PC-3 (cell line): Measurements from ENCODE around the gene SERPINE1. TPM values are rescaled to one million over a fixed set of nuclear protein-coding genes. Genes with fewer than 3 reads are reported as not detected.

ENCODE experiments used
- ATAC-seq: fragments of 200-7000 bp; cut with Tn5 transposase; 2 replicates; pipeline ENCODE4 v1.9.1; 2020; ENCODE audit warnings: mild to moderate bottlenecking, moderate library complexity
- BruUV-seq: library from RNA; stranded (reverse); fragments of 400-500 nt; replicated peaks from 2 replicates; lab custom pipeline; 2021; lab: Mats Ljungman, UMichigan
- CTCF ChIA-PET: fragments of 300-600 bp; sonication (Branson Sonifier 250); formaldehyde crosslinking; loops from one replicate; lab custom pipeline; 2022; ENCODE audit warnings: antibody characterized with exemption; lab: Charles Lee
- POLR2A ChIA-PET: fragments of 300-600 bp; sonication (Branson Sonifier 250); formaldehyde crosslinking; loops from one replicate; lab custom pipeline; 2022; ENCODE audit warnings: antibody characterized with exemption; ENCODE audit not compliant: unreplicated experiment; lab: Charles Lee
- DNase-seq: peaks from one replicate; pipeline ENCODE4 v3.0.0-alpha.2; 2015
- H2AFZ ChIP-seq: fragments of 300-600 bp; sonication (generic); 2 replicates; pipeline ENCODE4 v1.6.0; 2016; ENCODE audit warnings: antibody characterized with exemption, low read length
- H3F3A ChIP-seq: fragments of 300-600 bp; sonication (generic); one replicate; pipeline ENCODE4 v1.6.0; 2017; ENCODE audit warnings: antibody characterized with exemption, low read length, control low read depth, mild to moderate bottlenecking; ENCODE audit not compliant: unreplicated experiment
- H3K27ac ChIP-seq: fragments of 300-600 bp; sonication (generic); 2 replicates; pipeline ENCODE4 v1.5.1; 2016; ENCODE audit warnings: mild to moderate bottlenecking, low read length
- H3K27me3 ChIP-seq: fragments of 300-600 bp; sonication (generic); 2 replicates; pipeline ENCODE4 v1.6.1; 2016; ENCODE audit warnings: low read length, mixed read lengths
- H3K36me3 ChIP-seq: fragments of 300-600 bp; sonication (generic); 2 replicates; pipeline ENCODE4 v1.6.1; 2016; ENCODE audit warnings: low read depth, mixed run types, low read length, mixed read lengths
- H3K4me1 ChIP-seq: fragments of 300-600 bp; sonication (generic); 2 replicates; pipeline ENCODE4 v1.5.1; 2016; ENCODE audit warnings: low read length; ENCODE audit not compliant: insufficient read depth
- H3K4me2 ChIP-seq: fragments of 300-600 bp; sonication (generic); 2 replicates; pipeline ENCODE4 v1.6.0; 2016; ENCODE audit warnings: low read length
- H3K4me3 ChIP-seq: fragments of 300-600 bp; sonication (generic); 2 replicates; pipeline ENCODE4 v1.5.1; 2016; ENCODE audit warnings: mild to moderate bottlenecking, low read length, mixed read lengths
- H3K79me2 ChIP-seq: fragments of 300-600 bp; sonication (generic); 2 replicates; pipeline ENCODE4 v1.6.1; 2017; ENCODE audit warnings: low read length, mixed read lengths
- H3K9ac ChIP-seq: fragments of 300-600 bp; sonication (generic); 2 replicates; pipeline ENCODE4 v1.6.0; 2016; ENCODE audit warnings: mild to moderate bottlenecking, low read length
- H3K9me2 ChIP-seq: fragments of 300-600 bp; sonication (generic); replicated peaks from 2 replicates; pipeline ENCODE4 v1.6.1; 2016; ENCODE audit warnings: mixed run types, low read length, mixed read lengths
- H3K9me3 ChIP-seq: fragments of 300-600 bp; sonication (generic); 2 replicates; pipeline ENCODE4 v1.6.1; 2016; ENCODE audit warnings: low read length, mixed read lengths
- H4K20me1 ChIP-seq: fragments of 300-600 bp; sonication (generic); 2 replicates; pipeline ENCODE4 v1.6.1; 2016; ENCODE audit warnings: low read length, mixed read lengths
- EZH2 ChIP-seq: fragments of 300-600 bp; sonication (generic); IDR thresholded peaks from one replicate; pipeline ENCODE4 v1.6.1; 2017; ENCODE audit warnings: antibody characterized with exemption, mild to moderate bottlenecking, low read length; ENCODE audit not compliant: unreplicated experiment
- EZH2phosphoT487 ChIP-seq: fragments of 300-600 bp; sonication (generic); IDR thresholded peaks from 2 replicates; pipeline ENCODE4 v1.6.1; 2018; ENCODE audit warnings: mild to moderate bottlenecking, antibody characterized with exemption, low read length, borderline replicate concordance
- intact Hi-C: fragments of 100-400 bp; cut with micrococcal nuclease; formaldehyde crosslinking; loops from 2 replicates; pipeline ENCODE4 v1.9.0; 2023
- total RNA-seq: library from RNA; depleted of rRNA; stranded (reverse); fragments of >200 nt; gene quantifications from 2 replicates; pipeline ENCODE4 v1.2.3, GENCODE V29; 2014
- TF ChIP-seq, protein P1 (sequence below): fragments of 300-600 bp; sonication (generic); conservative IDR thresholded peaks from 2 replicates; pipeline ENCODE4 v1.5.1; 2017; ENCODE audit warnings: antibody characterized with exemption, low read depth, mild to moderate bottlenecking, low read length

Gene SERPINE1
- total RNA-seq, 1 experiment from 2014 or later = 46.1 TPM

DNA sequence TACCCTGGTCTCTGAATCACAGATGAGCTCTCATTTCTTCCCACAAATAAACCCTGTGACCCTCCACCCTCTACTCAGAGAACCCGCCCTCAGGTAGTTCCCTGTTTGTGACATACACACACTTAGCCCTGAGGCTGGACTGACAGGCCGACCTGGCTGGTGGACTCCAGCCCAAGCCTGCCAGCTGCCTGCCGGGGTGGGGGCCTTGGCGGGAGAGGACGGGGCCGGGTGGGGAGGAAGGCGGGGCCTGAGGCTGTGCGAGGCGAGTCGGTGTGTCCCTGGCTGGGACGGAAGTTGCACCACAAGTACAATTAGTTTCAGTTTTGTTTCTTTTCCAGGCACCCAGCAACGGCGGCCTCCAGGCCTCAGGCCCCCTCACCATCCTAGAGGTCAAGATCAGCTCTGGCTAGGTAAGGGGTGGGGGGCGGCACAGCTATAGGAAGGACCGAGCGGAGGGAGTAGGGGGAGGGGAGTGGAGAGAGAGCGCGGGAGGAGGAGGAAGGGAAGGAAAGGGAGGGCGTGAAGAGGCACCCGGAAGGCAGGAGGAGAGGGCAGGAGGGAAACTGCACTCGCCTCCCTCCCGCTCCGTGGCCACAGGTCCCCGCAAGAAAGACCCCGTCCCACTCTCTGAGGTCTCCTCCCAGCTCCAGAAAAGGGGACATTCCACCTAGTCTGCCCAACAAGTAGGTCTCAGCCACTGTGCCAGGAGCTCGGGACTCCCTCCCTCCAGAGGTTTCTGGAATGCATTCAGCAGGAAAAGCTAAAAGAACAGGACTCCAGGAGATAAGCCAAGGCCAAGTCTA is 41.5 kb upstream of the SERPINE1 start, which contains the start of gene TRIM56:
Gene TRIM56 (plus strand): TSS at position 320 of the 803 bp plus-strand sequence. CDS start 1,832 bp downstream, outside the sequence.
- Histone ChIP-seq H3K4me1 (peaks cover 23% of the 10 kb centered on the region), H4K20me1 (no peaks in the 10 kb centered on the region), H3K4me2 (peak within 1 kb of the TSS; percentile 90), H3K27me3 (no peaks in the 10 kb centered on the region), H3F3A (no peaks in the 10 kb centered on the region), H3K27ac (peak within 1 kb of the TSS; percentile 95), H3K9me2 (no peaks in the 10 kb centered on the region), H2AFZ (peak within 1 kb of the TSS; percentile 86), H3K4me3 (peak within 1 kb of the TSS; percentile 84), H3K36me3 (no peaks in the 10 kb centered on the region; the same call in 1 of the 2 replicates), H3K79me2 (peaks cover 38% of the 10 kb centered on the region), H3K9me3 (no peaks in the 10 kb centered on the region), H3K9ac (peak within 1 kb of the TSS; percentile 88)
- TF ChIP-seq EZH2 = no peak
- TF ChIP-seq, protein P1, sequence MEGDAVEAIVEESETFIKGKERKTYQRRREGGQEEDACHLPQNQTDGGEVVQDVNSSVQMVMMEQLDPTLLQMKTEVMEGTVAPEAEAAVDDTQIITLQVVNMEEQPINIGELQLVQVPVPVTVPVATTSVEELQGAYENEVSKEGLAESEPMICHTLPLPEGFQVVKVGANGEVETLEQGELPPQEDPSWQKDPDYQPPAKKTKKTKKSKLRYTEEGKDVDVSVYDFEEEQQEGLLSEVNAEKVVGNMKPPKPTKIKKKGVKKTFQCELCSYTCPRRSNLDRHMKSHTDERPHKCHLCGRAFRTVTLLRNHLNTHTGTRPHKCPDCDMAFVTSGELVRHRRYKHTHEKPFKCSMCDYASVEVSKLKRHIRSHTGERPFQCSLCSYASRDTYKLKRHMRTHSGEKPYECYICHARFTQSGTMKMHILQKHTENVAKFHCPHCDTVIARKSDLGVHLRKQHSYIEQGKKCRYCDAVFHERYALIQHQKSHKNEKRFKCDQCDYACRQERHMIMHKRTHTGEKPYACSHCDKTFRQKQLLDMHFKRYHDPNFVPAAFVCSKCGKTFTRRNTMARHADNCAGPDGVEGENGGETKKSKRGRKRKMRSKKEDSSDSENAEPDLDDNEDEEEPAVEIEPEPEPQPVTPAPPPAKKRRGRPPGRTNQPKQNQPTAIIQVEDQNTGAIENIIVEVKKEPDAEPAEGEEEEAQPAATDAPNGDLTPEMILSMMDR = no peak
- TF ChIP-seq EZH2phosphoT487 = no peak
- POLR2A ChIA-PET = interaction anchor here (0.5 to 1.0 kb wide), 10 partner anchors 9 to 1318 kb away, joined by 3 to 17 read pairs (median 4); partner anchors contain the start of gene UFSP1
- BruUV-seq = no TSS peak
- DNase-seq (peak; percentile 95), ATAC-seq (peak; percentile 88)
- intact Hi-C loops = loop anchor here (1.0 to 2.0 kb wide), 2 partner anchors 37 to 53 kb away; no protein-coding TSS in a partner anchor
- CTCF ChIA-PET = interaction anchor here (0.7 to 1.0 kb wide), 6 partner anchors 9 to 499 kb away, joined by 3 to 11 read pairs (median 4); partner anchors contain the start of genes FBXO24 and LRCH4

DNA sequence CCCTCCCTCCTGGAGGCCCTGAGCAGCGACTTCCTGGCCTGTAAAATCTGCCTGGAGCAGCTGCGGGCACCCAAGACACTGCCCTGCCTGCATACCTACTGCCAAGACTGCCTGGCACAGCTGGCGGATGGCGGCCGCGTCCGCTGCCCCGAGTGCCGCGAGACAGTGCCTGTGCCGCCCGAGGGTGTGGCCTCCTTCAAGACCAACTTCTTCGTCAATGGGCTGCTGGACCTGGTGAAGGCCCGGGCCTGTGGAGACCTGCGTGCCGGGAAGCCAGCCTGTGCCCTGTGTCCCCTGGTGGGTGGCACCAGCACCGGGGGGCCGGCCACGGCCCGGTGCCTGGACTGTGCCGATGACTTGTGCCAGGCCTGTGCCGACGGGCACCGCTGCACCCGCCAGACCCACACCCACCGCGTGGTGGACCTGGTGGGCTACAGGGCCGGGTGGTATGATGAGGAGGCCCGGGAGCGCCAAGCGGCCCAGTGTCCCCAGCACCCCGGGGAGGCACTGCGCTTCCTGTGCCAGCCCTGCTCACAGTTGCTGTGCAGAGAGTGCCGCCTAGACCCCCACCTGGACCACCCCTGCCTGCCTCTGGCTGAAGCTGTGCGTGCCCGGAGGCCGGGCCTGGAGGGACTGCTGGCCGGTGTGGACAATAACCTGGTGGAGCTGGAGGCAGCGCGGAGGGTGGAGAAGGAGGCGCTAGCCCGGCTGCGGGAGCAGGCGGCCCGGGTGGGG is 39.4 kb upstream of the SERPINE1 start:
- H2AFZ ChIP-seq = no peak overlapping the region
- H3K9me2 ChIP-seq = no peaks in the 10 kb centered on the region
- ChIA-PET POLR2A (no interaction called here), CTCF (no interaction called here)
- intact Hi-C loops = no loop called here
- H3K27me3 ChIP-seq = no peaks in the 10 kb centered on the region
- H3K4me3 ChIP-seq = no peak overlapping the region
- no peak overlapping the region for H3K27ac ChIP-seq
- no peak overlapping the region for H3K9ac ChIP-seq
- H3F3A ChIP-seq = no peaks in the 10 kb centered on the region
- TF ChIP-seq, protein P1 = no peak
- TF ChIP-seq EZH2phosphoT487 = no peak
- TF ChIP-seq EZH2 = no peak
- H3K4me2 ChIP-seq = peak overlapping the region; percentile 90
- peaks cover 23% of the 10 kb centered on the region for H3K4me1 ChIP-seq
- H3K36me3 ChIP-seq = peaks cover 2% of the 10 kb centered on the region; the same call in 1 of the 2 replicates
- ATAC-seq = peak; percentile 8
- DNase-seq = no peak
- H3K79me2 ChIP-seq = peaks cover 43% of the 10 kb centered on the region
- H4K20me1 ChIP-seq = no peaks in the 10 kb centered on the region
- BruUV-seq = no TSS peak
- H3K9me3 ChIP-seq = no peaks in the 10 kb centered on the region
